Activated CD8-positive, alpha-beta memory T cell treated with anti-CD3 and anti-CD28 coated beads for 4 hours (primary cell): ENCODE measurements around the gene CCDC34.

Experiments used
- DNase-seq, 2 donors: peaks; one replicate each; pipeline ENCODE4 v3.0.0-alpha.2; 2020; ENCODE audit warnings: low read depth in 2 of 2

CCDC34 gene

DNA sequence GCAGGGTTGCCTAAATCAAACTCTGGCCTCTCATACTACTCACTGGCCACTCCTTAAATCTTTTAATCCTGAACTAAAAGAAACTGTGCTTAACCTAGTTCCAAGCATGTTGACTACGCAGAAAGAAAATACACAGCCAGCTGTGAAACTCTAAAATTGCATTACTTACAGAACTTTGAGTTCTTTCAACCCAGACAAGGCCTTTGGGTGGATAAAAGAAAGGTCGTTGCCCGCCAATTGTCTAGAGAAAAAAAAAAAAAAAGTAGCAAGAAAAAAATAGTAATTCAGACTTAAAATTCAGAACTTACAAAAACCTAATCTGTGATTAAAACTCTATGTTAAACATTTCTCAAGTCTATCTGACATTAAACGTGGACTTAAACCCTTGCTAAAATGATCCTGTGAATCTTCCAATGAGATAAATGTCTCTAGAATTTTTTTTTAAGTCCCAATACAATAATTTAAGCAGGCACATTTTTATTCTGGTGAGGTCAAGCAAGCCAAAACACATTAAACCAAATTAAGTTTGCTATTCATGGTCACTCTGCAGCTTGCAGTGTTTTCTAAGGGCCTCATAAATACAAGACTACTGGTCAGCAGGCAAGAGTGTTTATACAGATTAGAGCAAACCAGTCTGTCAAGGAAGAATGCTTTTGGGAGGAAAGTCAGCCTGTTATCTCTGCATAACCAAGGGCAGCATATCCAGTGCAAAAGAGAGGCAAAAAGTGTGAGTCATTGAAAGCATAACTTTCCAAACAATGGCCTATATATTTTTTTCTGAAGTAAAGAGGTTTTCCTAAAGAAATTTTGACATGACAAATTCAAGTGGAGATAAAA, 29.5 kb upstream of the CCDC34 start:
- no peak for DNase-seq

DNA sequence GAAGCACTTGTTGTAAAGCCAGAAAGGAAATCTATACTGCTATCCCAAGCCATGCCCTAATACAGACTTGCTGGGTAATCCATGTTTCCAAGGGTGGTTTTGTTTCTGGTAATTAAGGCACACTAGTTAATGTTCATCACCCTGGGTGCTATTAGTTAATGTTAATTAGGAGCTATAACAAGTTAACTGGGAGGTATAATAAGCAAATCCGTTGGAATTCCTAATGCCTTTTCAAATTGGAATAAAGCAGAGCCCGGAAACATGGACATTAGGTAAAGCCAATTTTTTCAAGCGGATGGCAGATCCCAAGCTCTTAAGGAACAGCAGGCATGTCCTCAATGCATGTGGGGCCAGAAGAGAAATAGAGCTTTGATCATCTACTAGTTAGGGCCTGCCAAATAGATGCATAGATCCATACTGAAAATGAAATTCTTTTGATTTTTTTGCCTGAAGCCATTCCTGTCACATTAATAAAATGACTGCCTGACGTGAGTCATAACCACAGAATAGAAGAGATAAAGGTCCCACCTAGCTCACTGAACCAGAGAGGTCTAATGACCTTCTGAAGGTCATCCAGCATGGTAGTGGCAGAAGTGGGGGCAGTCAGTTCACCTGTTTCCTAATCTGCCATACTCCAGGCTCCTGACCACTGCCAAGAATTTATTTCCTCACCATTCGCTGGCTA, 28.5 kb upstream of the CCDC34 start:
- DNase-seq = no peak

DNA sequence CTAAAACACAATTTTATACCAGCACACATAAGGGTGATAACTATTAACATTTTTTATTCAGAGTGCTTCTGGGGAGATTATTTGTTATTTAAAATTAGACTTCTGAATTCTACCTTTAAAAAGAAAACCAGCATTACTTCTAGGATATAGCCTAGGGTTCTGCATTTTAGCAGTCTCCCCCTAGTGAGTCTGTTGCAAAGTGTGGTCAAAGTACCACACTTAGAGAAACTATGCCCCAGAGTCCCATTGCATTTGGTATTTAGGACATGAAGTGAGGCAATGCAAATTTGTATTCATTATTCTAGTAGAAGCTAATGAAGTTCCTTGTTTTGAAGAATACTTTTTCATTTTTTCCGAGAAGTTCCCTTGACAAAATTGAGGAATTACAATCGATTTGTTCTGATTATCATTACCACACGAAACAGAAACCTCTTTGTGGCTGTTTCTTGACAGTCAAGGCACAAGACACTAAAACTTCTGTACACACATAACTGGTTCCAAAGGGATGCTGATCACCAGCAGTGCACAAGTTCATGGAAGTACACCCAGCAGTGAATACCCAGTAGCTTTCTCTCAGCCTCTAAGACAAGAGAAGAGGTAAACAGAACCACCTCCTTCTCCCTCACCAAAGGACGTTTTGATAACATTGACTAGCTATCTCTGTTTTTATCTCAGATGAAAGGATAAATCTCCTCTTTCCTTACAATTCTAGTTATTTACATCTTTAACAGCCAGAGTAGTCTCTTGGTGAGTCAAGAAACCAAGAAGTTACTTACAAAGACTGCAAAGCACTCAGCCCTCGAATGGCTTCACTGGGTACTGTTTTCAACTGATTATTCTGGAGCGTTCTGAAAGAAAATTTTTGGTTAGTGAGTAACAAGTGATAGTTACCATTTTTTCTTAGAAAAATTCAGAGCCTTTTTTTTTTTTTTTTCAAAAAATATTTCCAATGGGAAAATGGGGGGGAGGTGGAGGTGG, 27.6 kb upstream of the CCDC34 start:
- no peak for DNase-seq

DNA sequence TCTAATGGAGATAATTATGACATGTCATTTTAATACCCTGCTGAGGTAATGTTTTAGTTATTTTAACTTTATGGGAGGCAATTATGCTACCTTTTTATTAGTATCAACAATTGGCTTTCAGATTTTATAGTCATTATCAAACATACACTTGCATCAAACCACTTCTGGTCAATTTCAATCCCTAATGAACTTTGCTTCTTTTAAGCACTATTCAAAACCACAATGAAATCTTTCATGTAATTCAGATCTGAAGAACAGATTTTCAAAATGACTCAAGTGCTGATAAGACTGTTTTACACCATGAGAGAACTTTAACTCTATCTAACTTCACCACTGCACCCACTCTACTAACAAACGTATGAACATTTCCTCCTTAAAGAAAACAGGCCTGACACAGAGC, 25.9 kb upstream of the CCDC34 start:
- no peak for DNase-seq

DNA sequence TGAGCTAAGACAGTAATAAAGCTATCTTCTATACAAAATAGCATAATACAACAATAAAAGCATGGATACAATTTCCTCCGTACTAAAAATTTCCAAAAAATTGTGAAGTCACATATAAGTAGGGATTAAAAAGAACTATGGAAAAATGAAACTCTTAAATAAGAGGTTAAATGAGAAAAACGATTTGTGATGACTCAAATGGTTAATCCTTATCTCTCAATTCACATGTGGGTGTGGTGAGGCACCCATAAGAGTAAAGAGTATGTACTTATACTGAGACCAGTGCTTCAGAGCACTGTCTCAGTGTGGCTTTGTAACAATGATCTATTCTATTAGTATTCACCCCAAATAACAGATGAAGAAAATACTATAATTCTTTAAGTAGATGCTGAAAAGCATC, 25.0 kb upstream of the CCDC34 start:
- DNase-seq = no peak

DNA sequence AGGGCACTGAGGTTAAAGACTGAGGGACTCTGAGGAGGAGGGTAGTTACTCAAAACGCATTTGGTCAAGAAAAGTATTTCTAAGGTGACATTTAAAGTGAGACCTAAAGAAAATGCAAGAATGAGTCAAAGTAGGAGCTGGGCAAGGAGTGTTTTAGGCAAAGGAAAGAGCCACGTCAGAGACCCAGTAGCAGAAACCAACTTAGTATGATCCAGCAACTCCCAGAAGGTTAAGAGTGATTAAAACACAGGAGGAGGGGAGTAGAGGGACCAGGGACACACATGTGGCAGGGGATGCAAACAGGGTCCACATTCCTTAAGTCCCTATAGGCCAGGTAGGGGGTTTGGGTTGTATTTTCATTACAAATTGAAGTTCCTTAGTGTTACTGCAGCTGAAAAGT, 24.3 kb upstream of the CCDC34 start:
- DNase-seq = no peak

DNA sequence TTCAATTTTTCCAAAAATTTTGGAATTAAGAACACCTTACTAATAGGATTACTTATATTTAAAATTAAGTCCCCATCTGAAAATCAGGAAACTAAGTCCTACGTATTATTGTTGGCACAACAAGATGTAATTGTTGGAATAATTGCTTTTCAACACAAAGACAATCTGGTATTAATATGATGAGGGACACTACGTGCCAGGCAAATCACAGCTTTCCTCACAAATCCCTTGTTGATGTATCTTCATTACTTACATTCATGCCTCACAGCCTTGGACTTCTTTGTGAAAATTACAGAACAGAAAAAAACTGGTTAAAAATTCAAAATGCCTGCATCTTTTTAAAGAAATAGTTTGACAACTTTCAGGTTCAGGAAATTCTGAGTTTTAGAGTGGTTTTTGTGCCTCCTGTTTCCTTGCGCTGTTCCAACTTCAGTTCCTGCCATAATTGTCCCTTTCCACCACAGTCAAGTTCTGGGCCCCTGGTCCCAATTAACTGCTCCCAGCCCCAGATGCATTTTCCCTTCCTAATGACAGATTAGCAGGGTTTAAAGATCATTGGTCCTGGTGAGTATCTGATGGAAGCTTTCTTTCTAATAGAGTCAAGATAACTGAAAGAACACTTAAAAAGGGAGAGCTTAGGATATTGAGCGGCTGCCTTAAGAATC, 23.3 kb upstream of the CCDC34 start:
- DNase-seq = no peak

DNA sequence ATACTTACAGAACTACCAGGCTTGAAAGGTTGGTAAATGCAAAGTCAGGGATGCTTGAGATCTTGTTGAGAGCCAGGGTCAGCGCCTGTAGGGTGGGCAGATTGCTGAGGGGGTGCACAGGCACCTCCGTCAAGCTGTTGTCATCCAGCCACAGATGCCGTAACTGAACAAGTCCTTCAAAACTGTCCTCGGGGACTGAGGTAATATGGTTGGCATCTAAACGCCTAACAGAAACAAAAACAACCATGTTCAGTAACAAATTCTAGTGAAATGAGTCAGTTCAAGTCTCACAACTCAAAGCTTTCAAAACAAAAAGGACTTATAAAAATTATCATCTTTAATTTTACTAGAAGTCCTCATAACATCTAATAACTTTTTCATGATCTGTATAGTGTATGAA, 22.2 kb upstream of the CCDC34 start:
- no peak for DNase-seq

DNA sequence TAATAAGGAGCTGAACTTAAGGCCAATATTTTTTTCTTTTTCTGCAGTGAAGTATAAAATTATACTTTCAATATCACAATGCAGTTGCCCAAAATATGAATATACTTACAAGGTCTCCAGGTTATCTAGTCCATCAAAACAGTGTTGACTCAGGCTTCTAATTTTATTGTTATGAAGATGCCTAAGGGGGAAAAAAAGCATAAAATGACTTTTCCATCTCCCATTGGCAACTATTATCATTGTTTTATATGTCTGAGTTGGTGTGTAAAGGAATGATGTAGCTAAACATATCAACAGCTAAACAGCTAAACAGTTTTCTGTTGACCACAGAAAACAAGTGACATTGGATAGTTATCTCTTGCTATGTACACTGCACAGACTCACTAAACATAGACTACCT, 21.2 kb upstream of the CCDC34 start:
- no peak for DNase-seq

DNA sequence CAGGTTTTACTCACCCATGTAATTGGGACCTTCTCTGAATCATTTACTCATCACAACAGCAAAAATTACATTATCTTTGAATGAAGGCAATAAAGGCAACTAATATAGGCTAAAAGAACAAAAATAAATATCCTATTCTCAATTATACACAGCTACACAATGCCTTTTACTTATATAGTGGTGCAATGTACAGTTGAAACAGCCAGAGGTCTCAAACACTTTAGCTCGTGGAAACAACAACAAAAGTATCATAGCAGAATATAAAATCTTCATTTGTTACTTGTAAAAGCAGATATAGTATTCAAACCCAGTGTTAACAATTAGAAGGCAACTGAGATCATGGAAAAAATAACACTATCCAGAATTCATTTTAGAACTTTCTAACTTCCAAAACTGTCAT, 20.6 kb upstream of the CCDC34 start:
- no peak for DNase-seq

DNA sequence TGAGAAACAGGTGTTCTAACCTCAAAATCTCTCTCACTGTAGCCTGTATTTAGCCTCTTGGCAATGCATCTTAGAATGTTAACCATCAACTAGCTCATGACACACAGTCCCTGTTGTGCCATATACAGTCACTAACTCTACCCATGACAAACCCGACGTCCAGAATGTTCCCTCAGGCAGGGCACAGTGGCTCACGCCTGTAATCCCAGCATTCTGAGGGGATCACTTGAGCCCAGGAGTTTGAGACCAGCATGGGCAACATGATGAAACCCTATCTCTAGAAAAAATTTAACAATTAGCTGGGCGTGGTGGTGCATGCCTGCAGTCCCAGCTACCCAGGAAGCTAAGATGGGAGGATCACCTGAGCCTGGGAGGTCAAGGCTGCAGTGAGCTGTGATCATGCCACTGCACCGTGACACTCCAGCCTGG, 18.2 kb upstream of the CCDC34 start:
- DNase-seq = no peak

DNA sequence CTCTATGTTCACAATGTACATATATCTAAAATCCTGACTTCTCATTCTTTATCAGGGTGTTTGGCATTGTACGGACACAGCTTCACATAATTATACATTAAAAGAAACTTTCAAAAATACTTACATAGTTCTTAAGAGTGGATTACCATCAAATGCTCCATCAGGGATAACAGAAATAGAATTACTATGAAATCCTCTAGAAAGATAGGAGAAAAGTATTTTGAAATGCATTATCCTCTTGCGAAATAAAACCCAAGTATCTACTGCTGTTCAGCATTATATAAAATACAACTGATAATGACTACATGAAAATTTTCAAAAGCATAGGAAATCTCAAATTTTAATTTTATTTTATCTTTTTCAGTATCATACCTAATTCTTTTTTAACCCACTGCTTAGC, 17.8 kb upstream of the CCDC34 start:
- DNase-seq = no peak

DNA sequence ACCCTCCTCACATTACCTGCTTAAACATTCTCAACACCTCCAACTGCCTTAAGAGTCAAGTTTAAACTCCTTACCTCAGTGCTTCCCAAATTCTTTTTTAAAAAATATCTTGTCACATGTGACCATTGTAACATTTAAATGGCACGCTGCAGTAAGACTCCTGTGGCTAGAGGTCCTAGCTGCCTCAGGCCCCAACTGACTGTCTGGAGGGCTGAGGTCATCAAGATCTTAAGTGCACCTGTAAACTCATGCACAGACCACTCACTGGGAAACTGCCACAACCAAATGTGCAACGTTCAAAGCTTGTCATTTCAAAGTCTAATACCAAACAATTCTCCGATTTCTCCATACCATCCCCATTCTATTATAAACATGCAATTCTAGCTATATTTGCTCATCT, 16.4 kb upstream of the CCDC34 start:
- DNase-seq = no peak

DNA sequence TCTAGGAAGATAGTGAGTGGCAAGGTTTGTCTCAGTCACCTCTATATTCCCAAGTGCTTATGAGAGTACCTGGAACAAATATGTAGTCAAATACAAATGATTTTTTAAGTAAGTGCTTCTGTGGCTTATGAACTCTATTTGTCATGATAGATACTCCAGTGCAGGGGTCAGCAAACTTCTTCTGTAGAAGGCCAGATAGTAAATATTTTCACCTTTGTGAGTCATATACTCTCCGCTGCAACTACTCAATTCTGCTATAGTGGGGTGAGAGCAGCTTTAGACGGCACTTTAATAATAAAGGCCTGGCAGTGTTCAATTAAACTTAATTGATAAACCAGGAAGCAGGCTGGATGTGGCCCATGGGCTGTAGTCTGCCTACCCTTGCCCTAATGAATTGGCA, 12.4 kb upstream of the CCDC34 start:
- DNase-seq = no peak

DNA sequence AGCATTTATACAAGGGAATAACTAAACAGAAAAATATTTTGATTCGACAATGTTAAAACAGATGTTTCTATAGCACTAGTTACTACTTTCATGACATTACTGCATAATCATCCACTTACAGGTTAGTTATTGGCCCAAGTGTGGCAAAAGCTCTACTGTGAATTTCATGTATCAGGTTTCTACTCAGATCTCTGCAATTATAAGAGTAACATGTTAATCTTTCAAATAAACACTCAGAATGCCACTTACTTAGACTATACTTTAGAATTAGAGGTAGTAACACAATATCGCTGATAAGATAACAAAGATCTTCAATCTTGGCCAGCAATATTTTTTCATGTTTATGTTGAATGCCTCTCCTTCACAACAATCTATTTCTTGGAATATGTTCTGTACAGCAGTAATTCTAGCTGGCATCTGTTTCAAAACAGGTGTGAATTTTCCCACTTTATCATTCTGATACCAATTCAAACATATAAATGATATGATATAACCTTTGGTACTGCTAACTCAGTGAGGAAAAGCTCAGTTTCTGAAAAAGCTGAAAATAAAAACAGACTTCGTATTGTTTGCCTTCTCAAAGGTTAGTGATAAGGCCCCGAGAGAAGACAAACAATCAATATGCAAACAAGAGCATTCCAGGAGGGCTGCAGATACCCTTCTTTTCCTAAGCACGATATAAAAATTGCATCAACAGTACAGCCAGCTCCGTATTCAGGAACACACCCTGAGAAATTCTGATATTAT, 11.0 kb upstream of the CCDC34 start:
- DNase-seq = no peak

DNA sequence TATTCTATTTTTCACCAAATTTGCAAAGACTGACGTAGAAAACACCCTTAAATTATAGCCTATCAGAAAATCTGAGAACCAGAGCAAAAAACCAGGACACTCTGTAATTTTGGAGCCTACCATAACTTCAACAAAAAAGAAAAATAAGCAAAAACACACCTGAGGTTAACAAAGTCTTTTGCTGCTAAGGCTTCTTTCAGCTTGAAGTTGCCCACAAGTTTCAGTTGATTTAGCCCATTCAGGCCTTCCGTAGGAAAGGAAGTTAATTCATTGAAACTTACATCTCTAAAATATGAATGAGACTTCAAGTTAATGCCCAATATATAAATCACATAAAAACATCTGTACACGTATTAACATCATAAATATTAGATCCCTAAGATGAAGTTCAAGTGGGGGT, 10.4 kb upstream of the CCDC34 start:
- no peak for DNase-seq

DNA sequence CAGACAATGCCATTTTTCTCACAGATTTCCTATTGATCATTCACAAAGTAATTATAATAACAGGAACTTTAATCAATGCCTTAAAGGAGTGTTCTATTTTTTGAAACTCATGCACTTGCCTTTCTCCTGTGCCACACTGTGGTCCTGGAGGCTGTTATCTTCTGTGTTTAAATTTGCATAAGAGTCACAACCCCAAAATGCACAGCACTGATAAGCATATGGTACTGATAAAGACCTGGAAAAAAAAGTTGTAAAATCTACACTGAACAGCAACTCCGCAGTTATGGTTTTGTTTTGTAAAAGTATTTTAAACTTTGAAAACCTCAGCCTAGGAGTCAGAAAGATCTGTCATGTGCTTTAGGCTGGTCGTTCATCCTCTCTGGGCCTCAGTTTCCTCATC, 9.1 kb upstream of the CCDC34 start:
- DNase-seq = no peak

DNA sequence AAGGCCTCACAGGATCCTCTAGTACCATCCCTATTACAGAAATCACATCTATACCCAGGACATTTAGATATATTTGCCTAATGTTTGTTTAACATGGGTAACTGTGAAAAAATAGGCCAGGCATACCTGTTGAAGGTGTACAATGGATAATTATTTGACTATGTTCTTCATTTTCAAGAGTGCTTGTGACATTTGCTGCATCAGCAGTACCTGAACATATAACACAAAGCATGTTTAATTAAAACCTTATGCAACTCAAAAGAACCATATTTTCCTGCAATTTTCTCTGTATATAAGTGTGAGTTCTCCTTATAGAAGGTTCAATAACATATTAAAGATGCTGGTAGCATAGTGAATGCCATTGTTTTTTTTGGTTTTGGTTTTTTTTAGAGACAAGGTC, 8.5 kb upstream of the CCDC34 start:
- DNase-seq = no peak

DNA sequence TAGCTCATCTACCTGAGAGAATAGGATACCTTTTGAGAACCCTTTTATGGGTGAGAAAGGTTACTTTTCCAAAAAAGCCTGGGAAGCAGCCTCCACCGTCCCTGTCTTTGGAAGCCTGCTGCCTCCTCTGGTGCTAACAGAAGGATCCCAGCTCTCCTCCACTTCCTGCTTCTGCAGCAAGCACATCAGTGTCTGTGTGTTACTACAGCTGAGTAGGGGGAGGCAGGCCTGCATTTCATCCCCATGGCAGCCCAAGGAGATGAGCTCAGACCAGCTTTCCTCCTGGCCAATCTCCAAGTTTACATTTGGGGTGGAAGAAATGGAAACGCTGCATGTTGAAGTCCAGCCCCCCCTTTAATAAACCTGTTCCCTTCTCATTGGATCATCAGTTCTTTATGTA, 7.4 kb upstream of the CCDC34 start:
- no peak for DNase-seq

DNA sequence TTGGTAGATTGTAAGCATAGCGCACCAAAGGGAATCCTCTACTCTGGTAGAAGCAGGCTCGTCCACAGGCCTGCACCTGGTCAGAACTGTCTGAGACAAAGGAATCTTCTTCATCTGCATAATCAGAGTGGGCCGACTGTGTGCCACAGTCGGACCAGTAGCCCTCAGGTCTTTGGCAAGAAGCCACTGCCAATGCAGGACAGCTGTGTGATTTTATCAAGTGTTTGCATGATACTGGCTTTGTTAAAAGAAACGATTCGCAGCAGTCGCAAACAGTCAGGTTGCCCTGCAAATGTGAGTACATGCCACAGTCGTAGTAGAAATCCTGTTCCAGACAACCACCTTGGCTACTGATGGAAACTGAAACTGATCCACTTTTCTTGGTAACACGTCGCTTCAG, 4.9 kb upstream of the CCDC34 start:
- no peak for DNase-seq

DNA sequence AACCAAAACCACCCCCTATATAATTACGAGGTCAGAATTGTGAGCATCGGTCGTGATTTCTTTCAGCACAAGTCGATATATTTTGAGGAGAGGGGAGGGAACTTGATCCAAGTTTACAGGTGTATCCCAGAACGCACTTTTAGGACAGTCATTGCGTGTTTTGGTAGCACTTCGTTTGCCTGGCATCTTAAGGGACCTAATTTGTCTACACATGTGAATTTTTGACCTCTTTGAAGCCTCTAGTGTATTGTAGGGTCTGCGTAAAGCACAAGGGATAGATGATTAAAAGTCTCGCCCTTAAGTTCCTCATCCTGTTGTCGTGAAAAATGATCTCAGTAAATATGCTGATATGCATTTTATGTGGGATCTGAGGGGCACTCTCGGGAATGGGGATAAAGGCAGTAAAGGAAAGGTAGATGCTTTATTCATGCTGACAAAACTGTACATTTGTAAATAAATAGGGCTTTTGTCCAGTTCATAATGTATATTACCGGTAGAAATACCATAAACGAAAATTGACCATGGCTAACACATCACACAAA, 632 bp upstream of the CCDC34 start:
- DNase-seq = no peak
